Lung (tissue), 12 donors: Measurements from ENCODE around the gene CEP78. TPM values are rescaled to one million over a fixed set of nuclear protein-coding genes. Genes with fewer than 3 reads are reported as not detected.

Experiments
- ATAC-seq: fragments of 200-7000 bp; cut with Tn5 transposase; one replicate; pipeline ENCODE4 v1.9.1; 2020; ENCODE audit warnings: moderate number of reproducible peaks; ENCODE audit not compliant: insufficient read depth, low FRiP score
- DNase-seq, 3 donors: peaks; one replicate each; pipeline ENCODE4 v3.0.0-alpha.2; 2013 to 2017
- H3K27ac ChIP-seq, 2 donors: one replicate each; pipeline ENCODE4 v1.5.1; 2013; ENCODE audit warnings: mild to moderate bottlenecking in 2 of 2, moderate library complexity in 2 of 2, control low read depth in 1 of 2, inconsistent platforms in 1 of 2, low read depth in 1 of 2, low read length in 1 of 2
- H3K27me3 ChIP-seq, 3 donors: one replicate each; pipeline ENCODE4 v1.5.1; 2013; ENCODE audit warnings: low read length in 2 of 3; ENCODE audit not compliant: control insufficient read depth in 3 of 3, insufficient read depth in 3 of 3
- H3K36me3 ChIP-seq, 4 donors: one replicate each; pipeline ENCODE4 v1.5.1; 2013; ENCODE audit warnings: low read length in 4 of 4, mild to moderate bottlenecking in 1 of 4, moderate library complexity in 1 of 4; ENCODE audit not compliant: control insufficient read depth in 4 of 4, insufficient read depth in 4 of 4
- H3K4me1 ChIP-seq, 5 donors: one replicate each; pipeline ENCODE4 v1.5.1; 2013; ENCODE audit warnings: low read length in 5 of 5, mild to moderate bottlenecking in 2 of 5, moderate library complexity in 1 of 5; ENCODE audit not compliant: control insufficient read depth in 5 of 5, insufficient read depth in 5 of 5
- H3K4me3 ChIP-seq: one replicate; pipeline ENCODE4 v1.5.1; 2013; ENCODE audit warnings: mild to moderate bottlenecking, control low read depth, moderate library complexity
- H3K9ac ChIP-seq, 2 donors: one replicate each; pipeline ENCODE4 v1.5.1; 2013; ENCODE audit warnings: low read length in 2 of 2, control low read depth in 1 of 2; ENCODE audit not compliant: insufficient read depth in 1 of 2
- H3K9me3 ChIP-seq, 4 donors: one replicate each; pipeline ENCODE4 v1.5.1; 2013; ENCODE audit warnings: low read length in 3 of 4, mild to moderate bottlenecking in 1 of 4, moderate library complexity in 1 of 4; ENCODE audit not compliant: control insufficient read depth in 4 of 4, insufficient read depth in 3 of 4
- CTCF ChIP-seq: IDR thresholded peaks from 2 replicates; pipeline ENCODE4 v1.5.1; 2012; ENCODE audit warnings: mild to moderate bottlenecking; ENCODE audit errors: control extremely low read depth, extremely low read depth
- WGBS, 2 donors: extraction: QIAGEN DNeasy Blood & Tissue Kit; methylation state at CpG; one replicate each; pipeline ENCODE4 v1.1.7; 2013; 5-methylcytosine and 5-hydroxymethylcytosine counted together
- polyA plus RNA-seq, 2 donors: library from polyadenylated mRNA; stranded (reverse); fragments of 200-250 nt; gene quantifications; one replicate each; pipeline ENCODE4 v1.2.1, GENCODE V29; 2013
- total RNA-seq, 2 donors: library from RNA; depleted of rRNA in 1 of 2; stranded (reverse); fragments of >200 nt in 1 of 2; gene quantifications; one replicate each; pipeline ENCODE4 v1.2.1, GENCODE V29; 2014 to 2021
- donor health status: control.
- donor health status: control.
- donor health status: Bipolar disorder and iron deficiency.
- donor health status: healthy.
- donor health status: DM: yes; HTN: yes; CAD: no.

Gene CEP78
- total and polyA plus RNA-seq, 4 donors: 3.7 to 38.0 (median 11.6) TPM

- H3K27ac ChIP-seq: peak overlapping the region; percentile 51 to 86
Observed at GRCh38 chr9:78236551-78236910, 656 bp downstream of the CEP78 start.

GRCh38 chr9:78238046-78239038, 2.5 kb downstream of the CEP78 start:
- no peak for TF ChIP-seq CTCF
- no peak for ATAC-seq
- 80 to 84% methylated on average over 13 of the region's 13 CpGs for WGBS, 2 donors
- Histone ChIP-seq H3K4me1 (peaks cover 4 to 7% (median 5%) of the 10 kb centered on the region in 5 donors), H3K9ac (no peak overlapping the region), H3K9me3 (no peaks in the 10 kb centered on the region), H3K36me3 (peaks cover 0 to 16% (median 2%) of the 10 kb centered on the region in 4 donors), H3K27me3 (no peaks in the 10 kb centered on the region), H3K4me3 (no peak overlapping the region), H3K27ac (no peak overlapping the region)
- DNase-seq: peak in 2 of 3 donors; percentile 14 to 22

More at GRCh38 chr9:78236551-78236910, 656 bp downstream of the CEP78 start:
- Histone ChIP-seq H3K4me3 (peak overlapping the region; percentile 70), H3K4me1 (peaks cover 4 to 7% (median 5%) of the 10 kb centered on the region in 5 donors), H3K9me3 (no peaks in the 10 kb centered on the region), H3K27me3 (no peaks in the 10 kb centered on the region), H3K9ac (peak overlapping the region; percentile 77 to 86), H3K36me3 (peaks cover 0 to 3% (median 2%) of the 10 kb centered on the region in 4 donors)
- TF ChIP-seq CTCF: no peak
- 12% methylated on average over 12 of the region's 12 CpGs for WGBS, 2 donors
- ATAC-seq (no peak), DNase-seq (peak in 1 of 3 donors; percentile 47)

- Histone ChIP-seq H3K27ac (no peak overlapping the region), H3K9ac (no peak overlapping the region), H3K9me3 (no peaks in the 10 kb centered on the region), H3K4me3 (no peak overlapping the region), H3K27me3 (no peaks in the 10 kb centered on the region), H3K4me1 (peaks cover 4 to 7% (median 5%) of the 10 kb centered on the region in 5 donors), H3K36me3 (peaks cover 0 to 21% (median 2%) of the 10 kb centered on the region in 4 donors)
- WGBS, 2 donors: 72 to 86% methylated on average over 5 of the region's 5 CpGs
- DNase-seq (peak in 1 of 3 donors; percentile 29), ATAC-seq (no peak)
- TF ChIP-seq CTCF: no peak
Observed at GRCh38 chr9:78239506-78239905, 3.6 kb downstream of the CEP78 start.
